GM18507 (cell line): ENCODE measurements around the gene EMID1.
"Not testable (repeated sequence)": the region's sequence is repeated elsewhere in the genome, so short reads cannot be mapped to it uniquely, and the experiment has no call there.

Experiments used
- DNase-seq: peaks from one replicate; pipeline ENCODE4 v3.0.0; 2011; ENCODE audit warnings: low read depth; ENCODE audit not compliant: insufficient read length; ENCODE audit errors: extremely low spot score
- FAIRE-seq: peaks from 2 replicates; lab custom pipeline; 2011; peaks lifted over from hg19 to GRCh38; lab: Jason Lieb, UNC

The EMID1 gene

DNA sequence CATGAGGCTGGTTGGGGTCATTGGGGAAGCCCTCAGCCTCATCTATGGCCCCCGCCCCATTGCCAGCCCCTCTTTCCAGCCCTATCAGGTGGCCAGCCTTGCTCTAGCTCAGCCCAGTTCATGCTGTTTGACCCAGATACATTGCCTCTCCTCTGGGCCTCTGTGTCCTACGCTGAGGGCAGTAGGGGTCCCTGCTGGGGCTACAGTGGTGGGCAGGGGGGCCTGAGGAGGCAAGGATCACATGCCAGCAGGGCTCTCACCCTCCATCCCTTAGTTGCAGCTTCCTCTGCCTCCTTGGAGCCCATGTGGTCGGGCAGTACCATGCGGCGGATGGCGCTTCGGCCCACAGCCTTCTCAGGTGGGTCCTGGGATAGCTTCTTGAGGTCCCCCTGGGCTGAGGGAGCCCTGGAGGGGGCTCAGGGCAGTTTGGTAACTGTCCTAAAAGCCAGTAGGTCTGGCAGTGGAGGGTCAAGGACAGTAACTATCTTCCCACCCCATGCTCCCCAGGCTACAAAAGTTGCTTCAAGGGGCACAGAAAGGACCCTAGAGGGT, 19.2 kb downstream of the EMID1 start:
- no peak for DNase-seq
- no peak for FAIRE-seq

DNA sequence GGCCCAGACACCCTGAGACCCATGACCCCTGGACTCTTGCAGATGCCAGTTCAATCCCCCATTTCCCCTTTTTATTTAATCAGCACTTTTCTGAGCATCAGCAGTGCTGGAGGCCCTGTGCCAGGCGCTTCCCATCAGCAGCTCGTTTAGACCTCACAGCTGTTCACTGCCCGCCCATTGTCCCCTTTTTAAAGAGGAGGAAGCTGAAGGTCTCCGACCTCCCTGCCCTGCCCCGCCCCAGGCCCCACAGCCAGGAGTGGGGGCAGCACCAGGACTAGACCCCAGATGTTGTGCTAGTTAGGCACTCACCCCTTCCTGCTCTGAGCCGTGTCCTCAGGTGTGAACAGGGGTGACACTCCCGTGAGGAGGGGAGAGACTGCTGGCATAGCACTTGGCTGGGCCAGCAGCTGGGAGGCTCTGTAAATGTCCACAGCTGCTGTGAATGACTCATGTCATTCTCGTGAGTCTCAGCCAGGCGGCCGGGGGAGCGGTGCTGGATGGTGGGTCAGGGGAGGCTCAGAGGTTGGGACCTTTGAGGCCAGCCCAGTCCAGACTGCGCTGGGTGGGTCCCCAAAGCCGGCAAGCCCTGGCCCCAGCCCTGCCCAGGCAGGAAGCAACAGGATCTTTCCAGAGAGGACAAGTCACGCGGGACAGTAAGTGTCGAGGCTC, 19.9 kb downstream of the EMID1 start:
- FAIRE-seq (no peak), DNase-seq (no peak)

DNA sequence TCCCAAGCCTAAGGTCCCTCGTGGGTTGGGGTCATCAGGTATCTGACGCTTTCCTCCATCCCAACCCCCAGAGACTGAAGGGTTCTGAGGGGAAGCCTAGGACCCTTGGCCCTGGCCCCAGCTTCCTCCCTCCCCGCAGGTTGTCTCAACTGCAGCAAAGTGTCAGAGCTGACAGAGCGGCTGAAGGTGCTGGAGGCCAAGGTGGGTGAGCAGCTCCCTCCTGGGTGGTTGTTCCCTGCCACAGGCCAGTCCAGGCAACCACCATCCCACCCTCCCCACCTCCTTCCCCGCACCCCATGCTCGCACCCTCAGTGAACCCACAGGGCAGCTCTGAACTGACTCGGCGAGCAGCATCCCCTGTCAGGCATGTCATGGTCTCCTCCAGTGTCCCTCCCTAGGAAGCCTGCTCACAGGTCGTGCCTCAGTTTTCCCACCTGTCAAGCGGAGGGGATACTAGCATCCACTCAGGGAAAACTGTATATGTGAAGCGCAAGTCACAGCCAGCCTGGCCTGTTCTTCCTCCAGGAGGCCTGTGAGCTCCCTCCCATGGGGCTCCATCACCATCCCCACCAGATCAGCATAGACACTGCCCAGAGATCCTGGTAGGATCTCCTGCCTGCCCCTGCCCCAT, 20.8 kb downstream of the EMID1 start:
- FAIRE-seq: no peak
- DNase-seq: no peak

DNA sequence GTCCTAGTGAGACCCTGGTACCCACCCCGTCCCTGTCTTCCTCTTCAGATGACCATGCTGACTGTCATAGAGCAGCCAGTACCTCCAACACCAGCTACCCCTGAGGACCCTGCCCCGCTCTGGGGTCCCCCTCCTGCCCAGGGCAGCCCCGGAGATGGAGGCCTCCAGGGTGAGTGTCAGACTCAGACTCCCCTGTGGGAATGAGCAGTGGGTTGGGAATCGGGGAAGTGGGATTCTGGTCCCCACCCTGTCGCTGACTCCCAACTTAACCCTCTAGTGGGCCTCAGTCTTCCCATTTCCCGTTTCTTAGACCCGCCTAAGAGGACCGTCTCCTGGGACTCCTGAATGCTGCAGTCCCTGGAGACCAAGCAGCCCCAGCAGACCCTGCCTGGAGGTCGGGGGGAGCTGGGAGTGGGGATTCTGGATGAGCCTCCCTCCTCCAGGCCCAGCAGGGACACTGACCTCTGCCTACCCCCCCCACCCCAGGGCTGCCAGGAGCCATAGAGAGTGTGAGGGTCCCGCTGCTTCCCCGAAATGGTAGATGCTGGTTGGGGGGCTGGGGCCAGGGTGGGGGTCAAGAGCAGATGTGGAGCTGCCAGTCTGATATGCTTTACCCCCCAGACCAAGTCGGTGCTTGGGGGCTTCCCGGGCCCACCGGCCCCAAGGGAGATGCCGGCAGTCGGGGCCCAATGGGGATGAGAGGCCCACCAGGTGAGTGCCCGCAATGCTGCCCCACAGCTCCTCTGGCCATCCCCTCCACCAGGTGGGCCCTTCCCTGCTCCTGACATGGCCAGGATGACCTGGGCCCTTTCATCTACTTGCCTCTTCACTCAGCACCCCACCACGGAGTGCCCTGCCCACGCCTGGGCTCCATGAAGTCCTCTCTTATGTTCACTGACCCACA, 25.5 kb downstream of the EMID1 start:
- DNase-seq (no peak), FAIRE-seq (no peak)

DNA sequence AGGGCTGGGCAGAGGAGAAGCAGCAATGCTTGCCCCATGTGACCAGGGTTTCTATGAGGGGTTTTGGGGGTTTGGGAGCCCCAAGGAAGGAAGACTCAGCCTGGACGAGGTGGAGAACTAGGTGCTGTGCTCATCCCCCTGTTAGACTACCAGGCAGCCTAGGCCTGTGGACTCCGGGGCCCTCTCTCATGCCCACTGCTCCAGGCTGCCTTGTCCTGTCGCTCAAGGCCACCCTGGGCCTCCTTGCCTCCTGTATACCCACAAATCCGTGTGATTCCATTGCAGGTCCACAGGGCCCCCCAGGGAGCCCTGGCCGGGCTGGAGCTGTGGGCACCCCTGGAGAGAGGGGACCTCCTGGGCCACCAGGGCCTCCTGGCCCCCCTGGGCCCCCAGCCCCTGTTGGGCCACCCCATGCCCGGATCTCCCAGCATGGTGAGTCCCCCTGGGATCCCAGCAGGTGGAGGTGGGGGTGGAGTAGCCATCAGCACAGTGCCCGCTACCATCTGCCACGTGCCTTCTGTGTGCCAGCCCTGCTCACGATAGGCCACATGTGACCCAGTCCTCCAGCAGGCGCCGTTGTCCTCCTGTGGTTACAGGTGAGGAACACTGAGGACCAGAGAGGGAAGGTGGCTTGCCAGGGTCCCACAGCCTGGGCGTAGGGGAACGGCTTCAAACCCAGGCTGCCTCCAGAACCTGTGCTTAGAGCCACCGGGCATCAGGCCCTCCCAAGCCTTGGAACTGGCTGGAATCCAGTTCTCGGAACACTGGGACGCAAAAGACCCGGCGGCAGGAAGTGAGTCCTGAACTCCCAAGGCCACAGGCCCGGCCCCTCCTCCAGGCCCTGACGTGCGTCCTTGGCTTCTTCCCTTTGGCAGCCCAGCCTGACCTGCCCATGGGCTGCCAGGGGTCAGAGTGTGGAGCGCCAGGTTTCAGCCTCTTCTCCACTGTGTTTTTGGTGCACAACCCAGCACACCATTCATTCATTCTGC, 26.6 kb downstream of the EMID1 start:
- FAIRE-seq (no peak), DNase-seq (no peak)

DNA sequence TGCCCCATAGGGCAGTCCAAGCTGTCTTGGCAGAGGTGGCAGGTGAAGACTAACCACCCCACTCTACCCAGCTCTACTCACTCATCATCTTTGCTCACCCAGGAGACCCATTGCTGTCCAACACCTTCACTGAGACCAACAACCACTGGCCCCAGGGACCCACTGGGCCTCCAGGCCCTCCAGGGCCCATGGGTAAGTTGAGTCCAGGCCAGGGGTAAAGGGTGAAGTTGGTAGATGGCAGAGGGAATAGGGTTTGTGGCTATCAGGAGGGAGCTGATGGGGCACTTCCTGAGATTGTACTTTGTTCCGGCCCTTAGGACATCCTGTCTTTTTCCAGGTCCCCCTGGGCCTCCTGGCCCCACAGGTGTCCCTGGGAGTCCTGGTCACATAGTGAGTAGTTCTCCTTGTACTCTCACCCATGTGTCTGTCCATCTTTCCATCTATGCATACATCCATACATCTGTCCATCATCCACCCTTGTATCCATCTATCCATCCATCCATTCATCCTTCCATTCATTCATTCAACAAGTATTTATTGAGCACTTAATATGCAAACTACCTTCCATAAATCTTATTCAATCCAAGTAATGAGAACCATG, 27.7 kb downstream of the EMID1 start:
- DNase-seq (no peak), FAIRE-seq (no peak)

DNA sequence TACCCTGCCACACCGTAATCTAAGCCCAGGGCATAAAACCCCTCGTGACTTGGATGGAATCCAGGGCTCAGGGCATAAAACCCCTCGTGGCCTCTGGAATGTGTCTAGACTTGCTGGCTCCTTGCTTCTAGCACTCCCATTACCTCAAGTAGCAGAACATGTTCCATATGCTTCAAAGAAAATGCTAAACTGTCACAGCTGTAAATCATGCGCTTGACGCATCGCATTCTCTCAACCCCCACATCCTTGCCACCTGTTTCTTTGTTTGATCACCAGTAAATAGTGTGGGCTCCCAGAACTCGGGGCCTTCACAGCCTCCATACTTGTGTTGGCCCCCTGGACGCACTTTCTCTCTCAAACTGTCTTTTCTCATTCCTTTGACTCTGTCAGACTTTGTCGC, 34.8 kb downstream of the EMID1 start:
- not testable (repeated sequence) for FAIRE-seq, DNase-seq

DNA sequence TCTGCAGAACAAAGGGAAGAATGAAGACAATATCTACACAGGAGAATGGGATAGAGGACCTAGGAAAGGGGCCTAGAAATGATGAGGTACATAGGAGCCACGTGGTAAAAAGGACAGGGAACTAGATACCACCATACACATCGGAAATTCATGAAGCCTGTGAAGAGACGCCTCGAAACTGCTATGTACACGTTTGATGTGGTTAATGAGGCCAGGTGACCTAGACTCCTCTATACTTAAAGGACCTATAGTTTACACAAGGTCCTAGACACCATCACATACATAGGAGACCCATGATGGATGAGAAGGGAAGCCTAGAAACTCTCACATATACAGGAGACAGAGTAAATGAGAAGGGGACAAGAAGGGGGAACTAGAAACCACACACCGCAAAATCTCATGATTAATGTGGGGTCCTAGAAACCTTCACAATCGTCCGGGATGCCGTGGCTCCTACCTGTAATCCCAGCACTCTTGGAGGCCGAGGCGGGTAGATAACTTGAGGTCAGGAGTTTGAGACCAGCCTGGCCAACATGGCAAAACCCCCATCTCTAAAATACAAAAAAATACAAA, 38.3 kb downstream of the EMID1 start:
- FAIRE-seq (no peak), DNase-seq (no peak)

DNA sequence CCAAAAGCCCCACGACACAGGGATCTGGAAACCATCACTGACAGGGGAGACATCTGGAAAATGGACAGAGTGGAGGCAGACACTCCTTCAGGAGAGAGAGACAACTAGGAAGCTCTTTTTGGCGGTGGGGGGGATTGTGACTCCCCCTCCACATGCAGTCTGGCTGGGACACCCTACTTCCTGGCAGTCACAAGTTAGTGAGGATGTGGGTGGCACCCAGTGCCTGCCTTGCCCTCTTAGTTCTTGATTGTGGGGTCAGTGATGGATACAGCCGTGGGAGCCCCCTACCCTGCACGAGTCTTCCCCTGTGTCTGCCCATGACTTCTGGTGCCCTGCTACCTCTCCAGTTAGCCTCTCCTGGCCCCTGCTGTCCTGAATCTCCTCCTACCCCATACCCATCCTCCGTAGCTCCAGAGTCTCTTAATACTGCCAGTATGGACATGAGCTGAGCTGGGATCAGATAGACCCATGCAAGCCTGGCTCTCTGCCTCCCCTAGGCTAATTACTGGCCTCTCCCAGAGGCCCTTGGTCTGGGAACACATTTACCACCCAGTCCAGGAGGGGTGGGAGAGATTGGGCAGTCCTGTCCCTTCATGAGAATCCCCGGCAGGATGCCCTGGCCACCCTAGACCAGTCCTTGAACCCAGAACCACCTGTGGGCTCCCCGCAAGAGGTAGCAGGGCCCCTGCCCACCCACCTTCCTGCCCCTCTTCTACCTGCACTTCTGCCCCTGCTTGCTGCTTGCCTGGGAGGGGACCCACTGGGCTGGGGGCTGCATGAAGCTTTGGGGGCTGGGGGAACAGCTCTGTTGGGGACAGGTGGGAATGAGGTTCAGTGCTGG, 39.3 kb downstream of the EMID1 start:
- FAIRE-seq (no peak), DNase-seq (no peak)

DNA sequence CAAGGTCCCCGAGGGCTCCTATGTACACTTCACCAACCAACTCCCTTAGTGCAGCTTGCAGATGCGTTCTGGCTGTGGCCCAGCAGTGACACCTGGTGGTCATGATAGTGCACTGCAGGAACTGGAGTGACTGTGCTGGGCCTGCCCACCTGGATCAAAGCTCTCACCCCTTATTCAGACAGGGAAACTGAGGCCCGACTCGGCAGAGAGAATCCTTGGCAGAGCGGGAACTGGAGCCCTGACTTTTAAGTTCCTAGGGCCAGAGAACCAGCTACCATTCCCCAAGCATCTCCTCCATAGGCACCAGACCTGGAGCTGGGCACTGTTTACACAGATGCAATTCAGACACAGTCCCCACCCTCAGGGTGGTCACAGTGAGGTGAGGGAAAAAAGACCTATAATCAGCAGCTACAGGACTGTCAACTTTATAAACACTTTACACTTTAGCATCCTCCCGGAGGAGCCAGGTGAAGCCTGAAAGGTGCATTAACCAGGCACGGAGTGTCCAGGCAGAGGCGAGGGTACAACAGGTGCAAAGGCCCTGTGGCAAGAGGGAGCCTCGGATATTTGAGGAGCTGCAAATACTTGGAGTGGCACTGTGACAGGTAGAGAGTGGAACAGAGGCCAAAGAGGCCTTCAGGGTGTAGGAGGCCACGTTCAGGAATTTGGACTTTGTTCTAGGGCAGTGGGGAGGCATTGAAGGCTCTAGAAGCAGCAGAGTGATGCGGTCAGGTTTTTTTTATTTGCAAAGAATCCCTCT, 40.1 kb downstream of the EMID1 start:
- FAIRE-seq (peak; percentile 94), DNase-seq (peak; percentile 79)

DNA sequence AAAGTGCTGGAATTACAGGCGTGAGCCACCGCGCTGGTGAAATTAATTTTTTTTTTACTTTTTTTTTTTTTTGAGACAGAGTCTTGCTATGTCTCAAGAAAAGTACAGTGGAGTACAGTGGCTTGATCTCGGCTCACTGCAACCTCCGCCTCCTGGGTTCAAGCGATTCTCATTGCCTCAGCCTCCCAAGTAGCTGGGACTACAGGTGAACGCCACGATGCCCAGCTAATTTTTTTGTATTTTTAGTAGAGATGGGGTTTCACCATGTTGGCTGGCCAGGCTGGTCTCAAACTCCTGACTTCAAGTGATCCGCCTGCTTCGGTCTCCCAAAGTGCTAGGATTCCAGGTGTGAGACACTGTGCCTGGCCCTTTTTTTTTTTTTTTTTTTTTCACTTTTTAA, 42.2 kb downstream of the EMID1 start:
- not testable (repeated sequence) for DNase-seq, FAIRE-seq

DNA sequence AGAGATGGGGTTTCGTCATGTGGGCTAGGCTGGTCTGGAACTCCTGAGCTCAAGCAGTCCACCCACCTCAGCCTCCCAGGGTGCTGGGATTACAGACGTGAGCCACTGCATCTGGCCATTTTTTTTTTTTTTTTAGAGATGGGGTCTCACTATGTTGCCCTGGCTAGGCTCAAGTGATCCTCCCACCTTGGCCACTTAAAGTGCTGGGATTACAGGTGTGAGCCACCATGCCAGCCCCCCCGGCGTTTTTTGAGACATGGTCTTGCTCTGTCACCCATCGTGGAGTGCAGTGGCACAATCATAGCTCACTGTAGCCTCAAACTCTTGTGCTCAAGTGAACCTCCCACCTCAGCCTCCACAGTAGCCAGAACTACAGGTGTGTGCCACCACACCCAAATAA, 45.6 kb downstream of the EMID1 start:
- DNase-seq (no peak), FAIRE-seq (no peak)

DNA sequence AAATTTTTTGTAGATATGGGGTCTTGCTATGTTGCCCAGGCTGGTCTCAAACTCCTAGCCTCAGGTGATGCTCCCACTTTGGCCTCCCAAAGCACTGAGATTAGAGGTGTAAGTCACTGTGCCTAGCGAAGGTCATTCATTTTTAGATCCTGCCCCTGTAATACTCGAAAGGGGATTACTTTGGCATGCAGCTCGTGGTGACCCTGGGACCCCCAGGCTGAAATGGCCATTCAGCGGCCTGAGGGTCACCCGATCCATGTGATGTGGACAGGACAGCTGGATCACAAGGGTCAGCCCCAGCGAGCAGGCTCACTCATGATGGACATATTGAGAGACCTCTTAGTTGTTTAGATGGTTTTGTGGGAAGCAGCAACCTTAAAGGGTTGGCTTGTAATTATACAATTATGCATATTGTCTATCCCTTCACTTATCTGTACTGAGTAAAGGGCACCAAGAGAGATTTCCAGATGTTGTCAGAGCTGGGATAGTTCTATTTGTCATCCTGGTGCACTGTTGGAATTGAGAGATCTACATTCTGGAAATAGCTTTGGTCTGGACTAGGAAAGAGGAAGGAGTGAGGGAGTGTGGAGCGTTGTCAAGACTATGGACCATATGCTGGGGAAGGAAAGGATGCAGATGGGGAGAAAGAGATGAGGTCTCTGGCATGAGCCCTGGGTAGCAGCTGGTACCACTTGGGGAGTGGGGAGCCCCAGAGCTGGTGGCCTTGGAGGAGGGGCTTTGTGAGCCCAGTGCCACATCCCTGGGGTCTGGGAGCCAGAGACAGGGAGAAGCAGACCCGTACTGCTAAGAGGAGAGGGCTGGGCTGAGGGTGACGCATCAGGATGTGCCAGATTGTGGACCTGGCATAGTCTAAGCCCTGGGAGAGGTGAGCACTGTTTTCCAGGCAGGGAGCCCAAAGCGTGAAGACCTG, 46.5 kb downstream of the EMID1 start:
- FAIRE-seq (no peak), DNase-seq (no peak)

DNA sequence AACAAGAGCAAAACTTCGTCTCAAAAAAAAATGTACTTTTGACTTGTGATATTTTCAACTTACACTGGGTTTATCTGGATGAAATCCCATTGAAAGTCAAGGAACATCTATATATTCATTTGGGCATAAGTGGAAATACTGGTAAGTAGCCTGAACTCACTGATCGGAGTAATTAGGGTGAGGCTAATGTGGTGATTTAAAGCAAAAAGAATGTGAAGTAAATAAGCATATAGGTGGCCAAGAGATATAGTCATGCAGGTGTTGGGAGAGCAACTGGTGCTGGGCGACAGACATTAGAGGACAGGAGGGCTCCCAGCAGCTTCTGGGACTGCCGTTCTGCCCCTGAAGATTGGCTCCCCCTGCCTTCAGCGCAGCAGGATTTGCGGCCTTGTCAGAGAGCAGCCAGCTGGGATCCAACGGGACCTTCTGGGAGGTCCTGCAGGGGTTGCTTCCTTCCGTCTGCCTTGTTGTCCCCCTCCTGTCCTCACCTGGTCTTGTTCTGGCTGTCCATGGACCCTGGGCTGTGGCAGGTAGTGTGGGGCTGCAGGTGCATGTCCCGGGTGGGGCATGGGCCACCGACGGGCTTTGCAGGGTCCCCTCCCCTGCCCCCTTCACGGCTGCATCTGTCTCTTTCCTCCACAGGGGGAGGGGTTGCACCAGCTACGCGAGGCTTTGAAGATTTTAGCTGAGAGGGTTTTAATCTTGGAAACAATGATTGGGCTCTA, 48.0 kb downstream of the EMID1 start:
- FAIRE-seq: no peak

DNA sequence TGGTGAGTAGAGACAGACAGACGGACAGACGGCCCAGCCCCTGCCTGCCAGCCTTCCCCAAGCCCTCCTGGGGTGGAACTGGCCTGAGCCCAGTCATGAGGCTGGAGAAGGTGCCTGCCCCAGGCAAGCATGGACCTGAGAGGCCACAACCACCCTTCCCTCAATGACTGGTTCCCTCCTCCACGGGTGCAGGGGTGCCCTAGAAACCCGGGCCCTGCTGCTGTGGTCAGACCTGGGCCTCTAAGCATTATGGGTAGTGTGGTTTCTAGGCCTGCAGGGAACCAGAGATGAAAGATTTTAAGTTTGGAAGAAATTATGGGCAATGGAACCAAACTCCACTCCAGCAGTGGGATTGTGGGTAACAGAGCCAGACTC, 48.6 kb downstream of the EMID1 start:
- no peak for DNase-seq
- FAIRE-seq: no peak

More for the DNA sequence above, 48.0 kb downstream of the EMID1 start:
- no peak for DNase-seq
